ENCODE measurements around the gene VAV2.
A peak's percentile ranks its signal among the peaks of the same experiment; 100 is the strongest.

VAV2 gene

GRCh38 chr9:133870598-133871595 lies 121.2 kb downstream of the VAV2 start:
- DNase-seq: no peak

GRCh38 chr9:133869674-133870405 lies 122.3 kb downstream of the VAV2 start:
- no peak for DNase-seq

- no peak for DNase-seq
Measured at GRCh38 chr9:133868203-133868602, 123.9 kb downstream of the VAV2 start.

GRCh38 chr9:133866946-133867345 lies 125.2 kb downstream of the VAV2 start:
- DNase-seq: no peak

DNA sequence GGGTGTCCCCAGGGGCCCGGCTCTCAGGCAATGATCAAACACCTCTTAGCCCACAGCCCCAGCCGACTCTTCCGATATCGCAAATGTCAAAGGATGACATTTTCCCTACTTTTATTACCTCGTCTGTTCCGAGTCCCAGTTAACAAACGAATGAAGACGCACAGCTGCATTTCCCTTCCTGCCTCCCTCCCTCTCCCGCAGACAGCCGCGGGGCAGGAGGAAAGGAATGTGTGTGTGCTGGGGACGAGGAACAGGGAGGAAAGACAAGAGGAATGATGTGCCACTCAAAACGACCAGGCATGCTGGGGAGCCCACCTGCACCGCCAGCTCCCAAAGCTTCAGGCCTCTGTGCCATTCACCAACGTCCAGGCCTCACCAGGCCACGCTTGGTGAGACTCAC lies 128.1 kb downstream of the VAV2 start:
- no peak for DNase-seq

DNA sequence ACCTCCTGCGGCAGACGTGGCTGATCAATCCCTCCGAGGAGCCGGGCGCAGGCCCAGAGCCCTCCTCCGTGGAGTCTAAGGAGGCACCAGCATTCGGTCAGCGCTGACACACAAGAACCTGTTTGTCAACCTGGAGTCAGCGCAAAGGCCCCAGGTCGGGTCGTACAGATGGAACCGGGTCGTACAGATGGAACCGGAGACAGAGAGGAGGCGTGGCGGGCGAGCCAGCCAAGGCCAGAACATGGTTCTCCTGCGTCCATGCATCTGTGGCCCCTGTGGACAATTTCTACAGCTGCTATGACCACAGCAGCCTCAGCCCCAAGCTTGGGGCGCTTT lies 128.9 kb downstream of the VAV2 start:
- no peak for DNase-seq

- no peak for DNase-seq
Measured at GRCh38 chr9:133862585-133863256, 129.4 kb downstream of the VAV2 start.

DNA sequence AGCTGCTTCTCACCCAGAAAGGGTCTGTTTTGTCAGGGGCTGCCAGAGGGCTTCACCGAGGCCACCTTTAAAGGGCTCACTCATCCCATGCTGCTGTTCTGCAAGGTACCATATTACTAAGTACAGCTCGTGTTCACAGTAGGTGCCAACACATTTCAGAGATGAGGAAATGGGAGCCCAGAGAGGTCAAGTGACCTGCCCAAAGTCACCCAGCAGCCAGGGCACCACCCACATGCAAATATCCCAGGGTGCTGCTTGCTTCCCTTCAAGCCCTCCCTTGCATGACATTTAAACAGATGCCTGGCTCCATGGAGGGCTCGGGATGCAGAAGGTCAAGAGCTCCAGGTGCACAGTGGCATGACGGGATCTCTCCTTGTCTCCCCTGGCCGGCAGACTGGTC lies 130.4 kb downstream of the VAV2 start:
- DNase-seq: no peak

DNA sequence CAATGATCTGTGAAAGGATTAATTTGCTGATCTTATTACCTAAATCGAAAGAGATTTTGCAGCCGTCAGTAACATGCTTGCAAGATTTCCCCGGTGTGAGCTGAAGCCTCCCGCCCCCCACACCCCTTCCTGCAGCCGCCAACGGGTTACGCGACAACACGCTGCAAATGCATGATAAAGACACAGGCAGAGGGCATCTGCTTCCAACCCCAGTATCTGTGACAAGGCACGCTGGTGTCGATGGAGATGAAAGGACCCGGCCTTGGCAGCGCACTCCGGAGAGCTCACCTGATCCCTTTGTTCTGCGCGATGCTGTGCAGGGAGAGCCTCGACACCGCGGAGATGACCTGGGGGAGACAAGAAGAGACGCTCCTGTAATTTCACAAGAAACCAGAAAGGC lies 131.0 kb downstream of the VAV2 start:
- DNase-seq: no peak

DNA sequence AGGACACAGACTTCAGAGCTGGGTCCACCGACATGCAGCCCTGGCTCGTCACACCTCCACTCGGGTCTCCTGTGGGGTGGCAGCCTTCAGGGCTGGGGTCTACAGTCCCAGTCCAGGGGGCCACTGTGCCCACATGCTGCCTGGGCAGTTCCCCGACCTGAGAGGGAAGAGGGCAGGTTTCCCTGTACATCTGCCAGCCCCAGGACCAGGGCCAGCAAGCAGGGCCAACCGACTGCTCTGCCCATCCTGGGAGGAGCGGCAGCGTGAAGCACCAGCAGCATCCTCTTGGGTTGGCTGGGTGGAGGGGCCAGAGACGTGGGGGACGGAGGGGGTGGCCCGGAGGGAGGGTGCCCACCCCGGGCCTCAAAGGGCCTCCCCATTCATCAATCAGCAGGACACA lies 133.4 kb downstream of the VAV2 start:
- DNase-seq: no peak

DNA sequence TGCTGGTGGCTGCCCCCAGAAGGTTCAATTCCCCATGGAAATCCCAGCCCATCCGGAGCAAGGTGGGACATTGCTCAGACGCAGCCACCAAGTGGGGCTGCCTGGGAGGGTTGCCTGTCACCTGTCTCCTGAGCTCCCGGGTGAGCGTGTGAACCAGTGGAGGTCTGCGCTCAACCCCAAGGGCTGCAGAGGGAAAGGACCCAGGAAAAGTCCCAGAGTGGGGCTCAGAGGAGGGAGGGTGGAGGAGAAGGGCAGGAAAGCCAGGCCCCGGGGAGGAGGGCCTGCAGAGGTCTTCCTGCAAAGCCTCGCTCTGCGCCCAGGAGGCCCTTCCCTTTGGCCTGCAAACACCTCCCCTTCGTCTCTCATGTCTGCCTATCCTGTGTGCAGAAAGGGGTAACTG lies 134.5 kb downstream of the VAV2 start:
- DNase-seq: no peak

GRCh38 chr9:133856798-133857197 lies 135.3 kb downstream of the VAV2 start:
- no peak for DNase-seq

DNA sequence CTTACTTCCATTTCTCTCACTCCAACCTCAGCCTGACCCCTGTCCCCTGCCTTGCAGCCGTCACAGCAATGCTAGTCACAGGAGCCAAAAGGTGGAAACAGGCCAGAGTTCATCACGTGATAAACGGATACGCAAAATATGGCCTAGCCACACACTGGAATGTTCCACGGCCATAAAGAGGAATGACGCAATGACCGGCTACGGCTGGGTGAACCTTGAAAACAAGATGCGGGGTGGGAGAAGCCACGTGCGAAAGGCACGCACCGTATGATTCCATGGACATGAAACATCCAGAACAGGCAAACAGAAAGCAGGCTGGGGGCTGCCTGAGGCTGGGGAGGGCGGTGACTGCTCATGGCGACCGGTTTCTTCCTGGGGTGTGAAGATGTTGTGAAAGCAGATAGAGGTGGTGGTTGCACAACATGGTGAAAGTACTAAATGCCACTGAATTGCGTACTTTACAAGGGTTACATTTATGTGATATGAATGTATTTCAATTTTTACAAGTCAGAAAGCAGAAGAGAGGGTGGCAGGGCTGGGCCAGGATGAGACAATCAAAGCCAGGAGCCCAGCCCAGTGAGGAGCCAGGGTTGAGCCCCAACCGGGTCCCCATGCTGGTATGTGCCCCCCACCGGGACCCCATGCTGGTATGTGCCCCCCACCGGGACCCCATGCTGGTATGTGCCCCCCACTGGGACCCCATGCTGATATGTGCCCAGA lies 136.2 kb downstream of the VAV2 start:
- no peak for DNase-seq

DNA sequence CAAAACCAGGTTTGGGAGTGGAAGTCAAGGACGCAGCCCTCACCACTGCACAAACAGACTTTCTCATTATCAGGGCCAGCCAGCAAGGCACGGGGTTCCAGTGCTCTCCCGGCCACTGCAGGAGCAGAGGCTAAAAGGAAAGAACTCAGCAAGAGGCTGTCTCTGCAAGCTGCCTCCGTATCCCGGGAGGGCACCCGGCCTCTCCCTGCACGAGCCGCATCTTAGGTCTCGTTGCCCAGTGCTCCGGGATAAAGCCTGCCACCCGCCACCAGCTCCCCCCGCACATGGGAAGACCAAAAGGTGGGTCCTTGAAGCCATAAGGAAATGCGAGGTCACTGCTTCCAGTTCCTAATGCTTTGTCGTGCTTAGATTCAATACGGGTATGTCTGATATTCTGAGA lies 136.8 kb downstream of the VAV2 start:
- no peak for DNase-seq

GRCh38 chr9:133854765-133855164 lies 137.4 kb downstream of the VAV2 start:
- peak; percentile 72 for DNase-seq

- DNase-seq: no peak
Measured at GRCh38 chr9:133854048-133854447, 138.1 kb downstream of the VAV2 start.

GRCh38 chr9:133853331-133853730 lies 138.8 kb downstream of the VAV2 start:
- no peak for DNase-seq

DNA sequence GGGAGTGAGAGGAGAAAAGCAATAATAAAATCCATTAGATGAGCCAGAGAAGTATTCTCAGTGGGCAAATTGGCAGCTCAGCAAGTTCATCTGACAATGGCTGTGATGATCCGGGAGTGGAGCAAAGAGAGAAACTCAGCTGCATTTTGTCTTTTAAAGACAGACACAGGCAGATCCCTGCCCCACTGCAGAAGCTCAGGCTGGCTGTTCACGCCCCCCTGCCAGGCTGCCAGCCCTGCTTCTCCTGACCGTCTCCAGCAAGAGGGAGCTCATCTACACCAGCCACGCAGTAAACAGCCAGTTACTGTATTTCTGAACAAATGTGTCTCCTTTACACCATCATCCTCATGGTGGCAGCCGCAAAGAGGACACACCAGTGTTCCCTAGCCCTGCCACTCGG lies 139.7 kb downstream of the VAV2 start:
- no peak for DNase-seq

GRCh38 chr9:133851693-133852092 lies 140.4 kb downstream of the VAV2 start:
- DNase-seq: no peak

DNA sequence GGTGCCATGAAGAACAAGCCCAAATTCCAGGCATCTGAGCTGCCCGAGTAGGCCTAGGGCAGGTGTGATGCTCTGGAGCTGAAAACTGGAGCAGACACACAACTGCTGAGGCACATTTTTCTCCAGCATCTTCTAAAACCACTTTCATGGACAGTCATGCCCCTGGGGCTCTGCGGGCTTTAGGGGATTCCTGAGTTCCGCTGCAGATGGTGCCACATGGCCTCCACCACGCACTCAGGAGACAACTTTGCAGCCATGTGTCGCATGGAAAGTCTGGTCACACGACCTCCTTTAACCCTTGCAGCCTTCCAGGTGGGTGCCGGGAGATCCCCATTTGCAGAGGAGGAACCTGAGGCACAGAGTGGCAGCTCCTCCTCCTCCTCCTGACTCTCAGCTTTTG lies 141.2 kb downstream of the VAV2 start:
- no peak for DNase-seq

DNA sequence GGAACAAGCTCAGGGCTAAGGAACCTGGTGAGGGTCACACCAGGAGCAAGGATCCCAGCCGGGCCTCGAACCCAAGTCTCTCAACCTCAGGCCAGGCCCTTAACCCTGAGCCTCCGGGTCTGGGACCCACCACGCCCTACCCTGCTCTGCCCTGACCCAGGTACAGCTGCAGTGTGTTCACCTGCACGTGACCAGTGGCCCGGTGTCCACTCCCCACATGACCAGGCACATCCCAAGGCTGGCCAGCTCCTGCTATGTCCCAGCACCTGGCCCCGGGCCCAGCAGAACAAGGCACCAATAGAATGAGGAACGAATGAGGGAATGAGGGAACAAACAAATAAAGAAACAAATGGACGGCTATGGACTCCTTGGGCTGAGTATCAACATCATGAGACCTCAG lies 142.0 kb downstream of the VAV2 start:
- DNase-seq: no peak

DNA sequence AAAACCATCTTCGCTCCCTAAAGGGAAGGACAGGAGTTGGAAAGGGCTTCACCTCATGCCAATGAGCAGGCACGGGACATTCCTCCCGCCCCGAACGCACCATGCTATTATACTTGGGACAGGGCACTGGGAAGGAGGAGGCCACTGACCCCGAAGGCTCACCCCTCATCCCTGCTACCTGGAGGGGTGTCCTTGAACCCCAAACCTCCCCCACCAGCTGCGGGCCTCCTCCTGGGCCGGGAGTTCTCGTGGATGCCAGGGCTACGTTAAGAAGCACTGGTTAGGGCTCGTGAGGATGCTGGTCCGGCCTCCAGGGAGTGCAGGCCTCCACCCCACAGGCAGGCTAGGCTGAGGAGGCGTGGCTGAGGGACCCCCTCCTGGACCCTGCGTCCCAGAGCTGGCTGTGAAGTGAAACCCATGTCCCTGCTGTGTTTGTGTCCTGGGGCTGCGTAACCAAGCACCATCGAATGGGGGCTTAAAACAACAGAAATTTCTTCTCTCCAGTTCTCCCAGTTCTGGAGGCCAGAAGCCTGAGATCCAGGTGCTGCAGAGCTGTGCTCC lies 142.9 kb downstream of the VAV2 start:
- no peak for DNase-seq
